Neural progenitor cell (in vitro differentiated cells): Measurements from ENCODE around the gene TWF2. TPM values are rescaled to one million over a fixed set of nuclear protein-coding genes. Genes with fewer than 3 reads are reported as not detected.

Source experiments
- DNase-seq: peaks from one replicate; pipeline ENCODE4 v3.0.0-alpha.2; 2016; ENCODE audit warnings: low spot score
- H2AFZ ChIP-seq: fragments of 200-600 bp; sonication (generic); replicated peaks from 2 replicates; pipeline ENCODE4 v1.6.1; 2016; ENCODE audit warnings: antibody characterized with exemption
- H3F3A ChIP-seq: fragments of 200-600 bp; sonication (generic); 2 replicates; pipeline ENCODE4 v1.6.1; 2016; ENCODE audit warnings: antibody characterized with exemption, low read depth
- H3K27ac ChIP-seq: fragments of 200-600 bp; sonication (generic); 2 replicates; pipeline ENCODE4 v1.5.1; 2016; ENCODE audit warnings: mild to moderate bottlenecking
- H3K27me3 ChIP-seq: fragments of 200-600 bp; sonication (generic); 2 replicates; pipeline ENCODE4 v1.6.1; 2016; ENCODE audit warnings: mild to moderate bottlenecking, moderate library complexity
- H3K36me3 ChIP-seq: fragments of 200-600 bp; sonication (generic); 2 replicates; pipeline ENCODE4 v1.5.1; 2016
- H3K4me1 ChIP-seq: fragments of 200-600 bp; sonication (generic); 2 replicates; pipeline ENCODE4 v1.6.1; 2016; ENCODE audit warnings: mixed run types
- H3K4me2 ChIP-seq: fragments of 200-600 bp; sonication (generic); 2 replicates; pipeline ENCODE4 v1.6.1; 2016
- H3K4me3 ChIP-seq: fragments of 200-600 bp; sonication (generic); 2 replicates; pipeline ENCODE4 v1.5.1; 2016
- H3K79me2 ChIP-seq: fragments of 200-600 bp; sonication (generic); 2 replicates; pipeline ENCODE4 v1.6.1; 2016; ENCODE audit warnings: low read depth
- H3K9ac ChIP-seq: fragments of 200-600 bp; sonication (generic); 2 replicates; pipeline ENCODE4 v1.6.1; 2016
- H3K9me3 ChIP-seq: fragments of 200-600 bp; sonication (generic); 2 replicates; pipeline ENCODE4 v1.5.1; 2016; ENCODE audit warnings: low read depth
- H4K20me1 ChIP-seq: fragments of 200-600 bp; sonication (generic); 2 replicates; pipeline ENCODE4 v1.6.1; 2016; ENCODE audit warnings: low read depth
- H3K27ac Mint-ChIP-seq: 3 replicates; pipeline ENCODE4 v1.8.0; 2021; ENCODE audit warnings: mixed read lengths
- H3K27me3 Mint-ChIP-seq: 2 replicates; pipeline ENCODE4 v1.8.0; 2022; ENCODE audit warnings: low read depth, mild to moderate bottlenecking, inconsistent platforms, moderate library complexity, mixed read lengths; ENCODE audit not compliant: insufficient read depth
- H3K36me3 Mint-ChIP-seq: 3 replicates; pipeline ENCODE4 v1.8.0; 2021; ENCODE audit warnings: mixed read lengths
- H3K4me1 Mint-ChIP-seq: 3 replicates; pipeline ENCODE4 v1.8.0; 2021; ENCODE audit warnings: mixed read lengths
- H3K4me3 Mint-ChIP-seq: 3 replicates; pipeline ENCODE4 v1.8.0; 2021; ENCODE audit warnings: mild to moderate bottlenecking, moderate library complexity, mixed read lengths
- H3K9me3 Mint-ChIP-seq: 3 replicates; pipeline ENCODE4 v1.8.0; 2020; ENCODE audit warnings: mixed read lengths
- EZH2 ChIP-seq: fragments of 200-600 bp; sonication (generic); IDR thresholded peaks from 2 replicates; pipeline ENCODE4 v1.6.1; 2017; ENCODE audit warnings: antibody characterized with exemption, mild to moderate bottlenecking, moderate library complexity
- EZH2phosphoT487 ChIP-seq: fragments of 200-600 bp; sonication (generic); IDR thresholded peaks from 2 replicates; pipeline ENCODE4 v1.6.1; 2017; ENCODE audit warnings: antibody characterized with exemption
- total RNA-seq: library from RNA; depleted of rRNA; stranded (reverse); fragments of >200 nt; gene quantifications from 2 replicates; pipeline ENCODE4 v1.2.3, GENCODE V29; 2015; ENCODE audit warnings: low replicate concordance
- TF ChIP-seq, protein P1 (sequence below): fragments of 200-600 bp; sonication (generic); IDR thresholded peaks from 2 replicates; pipeline ENCODE4 v1.5.1; 2017; ENCODE audit warnings: antibody characterized with exemption, mild to moderate bottlenecking

The TWF2 gene
- total RNA-seq, 1 donor from 2014 or later = 21.9 TPM

GRCh38 chr3:52254608-52255007, 15.7 kb upstream of the TWF2 start:
- peaks cover 11% of the 10 kb centered on the region for H4K20me1 ChIP-seq
- no peaks in the 10 kb centered on the region for H3K9me3 ChIP-seq
- H3K27me3 ChIP-seq = no peaks in the 10 kb centered on the region
- Mint-ChIP-seq H3K4me1 (no peaks in the 10 kb centered on the region), H3K4me3 (no peak overlapping the region), H3K36me3 (peaks cover 46% of the 10 kb centered on the region), H3K27me3 (peaks cover 5% of the 10 kb centered on the region), H3K9me3 (no peaks in the 10 kb centered on the region), H3K27ac (no peak overlapping the region)
- no peaks in the 10 kb centered on the region for H3K36me3 ChIP-seq
- no peak overlapping the region for H3K4me3 ChIP-seq
- DNase-seq = no peak
- no peak overlapping the region for H2AFZ ChIP-seq
- H3K9ac ChIP-seq = no peak overlapping the region
- no peaks in the 10 kb centered on the region for H3F3A ChIP-seq
- no peak overlapping the region for H3K27ac ChIP-seq
- TF ChIP-seq EZH2phosphoT487 (no peak), EZH2 (no peak)
- TF ChIP-seq, protein P1, sequence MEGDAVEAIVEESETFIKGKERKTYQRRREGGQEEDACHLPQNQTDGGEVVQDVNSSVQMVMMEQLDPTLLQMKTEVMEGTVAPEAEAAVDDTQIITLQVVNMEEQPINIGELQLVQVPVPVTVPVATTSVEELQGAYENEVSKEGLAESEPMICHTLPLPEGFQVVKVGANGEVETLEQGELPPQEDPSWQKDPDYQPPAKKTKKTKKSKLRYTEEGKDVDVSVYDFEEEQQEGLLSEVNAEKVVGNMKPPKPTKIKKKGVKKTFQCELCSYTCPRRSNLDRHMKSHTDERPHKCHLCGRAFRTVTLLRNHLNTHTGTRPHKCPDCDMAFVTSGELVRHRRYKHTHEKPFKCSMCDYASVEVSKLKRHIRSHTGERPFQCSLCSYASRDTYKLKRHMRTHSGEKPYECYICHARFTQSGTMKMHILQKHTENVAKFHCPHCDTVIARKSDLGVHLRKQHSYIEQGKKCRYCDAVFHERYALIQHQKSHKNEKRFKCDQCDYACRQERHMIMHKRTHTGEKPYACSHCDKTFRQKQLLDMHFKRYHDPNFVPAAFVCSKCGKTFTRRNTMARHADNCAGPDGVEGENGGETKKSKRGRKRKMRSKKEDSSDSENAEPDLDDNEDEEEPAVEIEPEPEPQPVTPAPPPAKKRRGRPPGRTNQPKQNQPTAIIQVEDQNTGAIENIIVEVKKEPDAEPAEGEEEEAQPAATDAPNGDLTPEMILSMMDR = no peak
- H3K4me2 ChIP-seq = no peak overlapping the region
- H3K4me1 ChIP-seq = no peaks in the 10 kb centered on the region
- H3K79me2 ChIP-seq = no peaks in the 10 kb centered on the region

- no peaks in the 10 kb centered on the region for H3F3A ChIP-seq
- TF ChIP-seq EZH2phosphoT487 = no peak
- TF ChIP-seq, protein P1 = no peak
- TF ChIP-seq EZH2 = no peak
- no peak for DNase-seq
- Mint-ChIP-seq H3K9me3 (no peaks in the 10 kb centered on the region), H3K36me3 (peaks cover 43% of the 10 kb centered on the region), H3K4me1 (no peaks in the 10 kb centered on the region), H3K27me3 (peaks cover 5% of the 10 kb centered on the region), H3K4me3 (no peak overlapping the region), H3K27ac (no peak overlapping the region)
- no peaks in the 10 kb centered on the region for H3K36me3 ChIP-seq
- no peak overlapping the region for H3K4me2 ChIP-seq
- H3K79me2 ChIP-seq = no peaks in the 10 kb centered on the region
- no peak overlapping the region for H3K9ac ChIP-seq
- H4K20me1 ChIP-seq = peaks cover 11% of the 10 kb centered on the region
- H3K9me3 ChIP-seq = no peaks in the 10 kb centered on the region
- H3K4me1 ChIP-seq = no peaks in the 10 kb centered on the region
- no peaks in the 10 kb centered on the region for H3K27me3 ChIP-seq
- no peak overlapping the region for H2AFZ ChIP-seq
- H3K27ac ChIP-seq = no peak overlapping the region
- no peak overlapping the region for H3K4me3 ChIP-seq
These were observed 14.7 kb upstream of the TWF2 start for GRCh38 chr3:52253314-52254304.

DNA sequence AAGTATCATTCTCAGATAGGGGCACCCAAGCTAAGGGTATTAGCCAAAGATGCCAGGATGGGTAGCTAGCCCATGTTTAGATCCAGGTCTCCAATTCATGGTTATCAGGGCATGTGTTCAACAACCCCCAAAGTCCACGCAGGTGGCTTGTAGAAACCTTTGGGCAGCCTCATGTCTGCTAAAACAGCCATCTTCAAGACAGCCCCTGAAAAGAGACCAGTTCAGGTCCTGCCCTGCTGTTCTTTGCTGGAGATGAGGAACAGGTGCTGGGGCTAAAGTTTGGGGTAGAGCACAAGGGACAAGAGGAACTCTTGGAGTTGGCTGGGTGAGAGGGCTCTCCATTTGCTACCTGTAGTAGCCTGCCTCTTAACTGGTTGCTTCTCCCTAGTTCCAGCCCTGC, 11.2 kb upstream of the TWF2 start:
- Histone ChIP-seq H3K4me1 (no peaks in the 10 kb centered on the region), H3K9me3 (no peaks in the 10 kb centered on the region), H3K4me3 (no peak overlapping the region), H4K20me1 (peaks cover 2% of the 10 kb centered on the region), H3K79me2 (no peaks in the 10 kb centered on the region), H3K27ac (no peak overlapping the region), H3K27me3 (peaks cover 24% of the 10 kb centered on the region), H3K4me2 (no peak overlapping the region), H2AFZ (no peak overlapping the region), H3K9ac (no peak overlapping the region), H3F3A (peaks cover 12% of the 10 kb centered on the region), H3K36me3 (no peaks in the 10 kb centered on the region)
- Mint-ChIP-seq H3K36me3 (peaks cover 19% of the 10 kb centered on the region), H3K9me3 (no peaks in the 10 kb centered on the region), H3K4me1 (no peaks in the 10 kb centered on the region), H3K27ac (peak overlapping the region; percentile 26), H3K4me3 (no peak overlapping the region), H3K27me3 (peaks cover 16% of the 10 kb centered on the region)
- TF ChIP-seq EZH2 (no peak), EZH2phosphoT487 (no peak)
- TF ChIP-seq, protein P1 = no peak
- DNase-seq = no peak
